OCI-LY1 (cell line): ENCODE results near the gene MAP3K4.

Experiments used
- H2AFZ ChIP-seq: fragments of 200-600 bp; sonication (generic), shearing (Covaris generic); 2 replicates; pipeline ENCODE4 v1.6.0; 2014; ENCODE audit warnings: antibody characterized with exemption, mild to moderate bottlenecking, low read length
- H3F3A ChIP-seq: fragments of 200-600 bp; sonication (generic), shearing (Covaris generic); 2 replicates; pipeline ENCODE4 v1.6.0; 2014; ENCODE audit warnings: mild to moderate bottlenecking, antibody characterized with exemption, low read length, moderate library complexity; ENCODE audit not compliant: insufficient read depth
- H3K27ac ChIP-seq: fragments of 200-600 bp; sonication (generic); 2 replicates; pipeline ENCODE4 v1.5.1; 2014; ENCODE audit warnings: low read length, mixed run types, mild to moderate bottlenecking, low read depth; ENCODE audit not compliant: poor library complexity, severe bottlenecking
- H3K27me3 ChIP-seq: fragments of 200-600 bp; sonication (generic); 2 replicates; pipeline ENCODE4 v1.6.0; 2014; ENCODE audit warnings: antibody characterized with exemption, mild to moderate bottlenecking, low read length, moderate library complexity; ENCODE audit not compliant: insufficient read depth
- H3K36me3 ChIP-seq: fragments of 200-600 bp; sonication (generic); 2 replicates; pipeline ENCODE4 v1.6.1; 2014; ENCODE audit warnings: mild to moderate bottlenecking, antibody characterized with exemption, low read length, moderate library complexity, mixed read lengths; ENCODE audit not compliant: insufficient read depth
- H3K4me1 ChIP-seq: fragments of 200-600 bp; sonication (generic); 2 replicates; pipeline ENCODE4 v1.5.1; 2014; ENCODE audit warnings: mild to moderate bottlenecking, low read length, moderate library complexity; ENCODE audit not compliant: insufficient read depth, severe bottlenecking
- H3K4me2 ChIP-seq: fragments of 200-600 bp; sonication (generic), shearing (Covaris generic); 2 replicates; pipeline ENCODE4 v1.6.1; 2014; ENCODE audit warnings: low read length
- H3K4me3 ChIP-seq: fragments of 200-600 bp; sonication (generic); 2 replicates; pipeline ENCODE4 v1.5.1; 2014; ENCODE audit warnings: low read length, low read depth, mild to moderate bottlenecking, mixed read lengths; ENCODE audit not compliant: poor library complexity, severe bottlenecking
- H3K79me2 ChIP-seq: fragments of 200-600 bp; shearing (Covaris generic); 2 replicates; pipeline ENCODE4 v1.6.1; 2016; ENCODE audit warnings: mixed run types, low read length, mixed read lengths; ENCODE audit not compliant: insufficient read depth
- H3K9ac ChIP-seq: fragments of 200-600 bp; sonication (generic), shearing (Covaris generic); 2 replicates; pipeline ENCODE4 v1.6.1; 2014; ENCODE audit warnings: mild to moderate bottlenecking, low read length, mixed read lengths
- H3K9me2 ChIP-seq: fragments of 200-600 bp; sonication (generic), shearing (Covaris generic); 2 replicates; pipeline ENCODE4 v1.6.1; 2014; ENCODE audit warnings: low read depth, mild to moderate bottlenecking, low read length, mixed read lengths
- H3K9me3 ChIP-seq: fragments of 200-600 bp; shearing (Covaris generic); 2 replicates; pipeline ENCODE4 v1.6.1; 2014; ENCODE audit warnings: low read length, mixed read lengths
- H4K20me1 ChIP-seq: fragments of 200-600 bp; sonication (generic), shearing (Covaris generic); 2 replicates; pipeline ENCODE4 v1.6.0; 2016; ENCODE audit warnings: mild to moderate bottlenecking, low read length; ENCODE audit not compliant: insufficient read depth
- EZH2 ChIP-seq: fragments of 200-600 bp; sonication (generic), shearing (Covaris generic); IDR thresholded peaks from 2 replicates; pipeline ENCODE4 v1.8.0; 2017; ENCODE audit warnings: borderline replicate concordance, mixed run types, mild to moderate bottlenecking, antibody characterized with exemption, low read length, moderate library complexity, mixed read lengths
- TF ChIP-seq, protein P1 (sequence below): fragments of 200-600 bp; sonication (generic), shearing (Covaris generic); IDR thresholded peaks from 2 replicates; pipeline ENCODE4 v1.5.1; 2017; ENCODE audit warnings: mild to moderate bottlenecking, antibody characterized with exemption, low read length, moderate library complexity, mixed read lengths

MAP3K4 gene

DNA sequence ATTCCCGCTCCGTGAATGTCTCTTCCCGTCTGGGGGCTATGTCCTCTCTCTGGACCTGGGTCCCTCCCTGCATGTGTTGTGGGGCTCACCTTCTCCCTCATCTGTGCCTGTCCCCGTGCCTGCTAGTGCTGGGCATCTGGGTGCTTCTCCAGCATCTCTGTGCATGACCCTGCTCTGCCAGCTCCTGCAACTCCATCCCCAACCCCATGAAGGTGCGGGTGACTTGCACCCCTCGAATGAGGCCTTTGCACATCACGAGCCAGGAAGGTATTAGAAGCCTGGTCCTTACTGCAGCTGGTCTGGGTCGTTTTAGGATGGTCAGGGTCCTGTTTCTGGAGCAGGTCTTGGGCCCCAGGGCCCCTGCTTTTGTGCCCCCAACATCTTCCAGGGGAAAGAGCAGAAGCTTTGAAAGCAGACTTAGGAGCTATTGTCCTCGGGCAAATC, 172.6 kb downstream of the MAP3K4 start:
- H2AFZ ChIP-seq = no peak overlapping the region
- H3K4me1 ChIP-seq = peaks cover 3% of the 10 kb centered on the region
- no peak for TF ChIP-seq EZH2
- TF ChIP-seq, protein P1, sequence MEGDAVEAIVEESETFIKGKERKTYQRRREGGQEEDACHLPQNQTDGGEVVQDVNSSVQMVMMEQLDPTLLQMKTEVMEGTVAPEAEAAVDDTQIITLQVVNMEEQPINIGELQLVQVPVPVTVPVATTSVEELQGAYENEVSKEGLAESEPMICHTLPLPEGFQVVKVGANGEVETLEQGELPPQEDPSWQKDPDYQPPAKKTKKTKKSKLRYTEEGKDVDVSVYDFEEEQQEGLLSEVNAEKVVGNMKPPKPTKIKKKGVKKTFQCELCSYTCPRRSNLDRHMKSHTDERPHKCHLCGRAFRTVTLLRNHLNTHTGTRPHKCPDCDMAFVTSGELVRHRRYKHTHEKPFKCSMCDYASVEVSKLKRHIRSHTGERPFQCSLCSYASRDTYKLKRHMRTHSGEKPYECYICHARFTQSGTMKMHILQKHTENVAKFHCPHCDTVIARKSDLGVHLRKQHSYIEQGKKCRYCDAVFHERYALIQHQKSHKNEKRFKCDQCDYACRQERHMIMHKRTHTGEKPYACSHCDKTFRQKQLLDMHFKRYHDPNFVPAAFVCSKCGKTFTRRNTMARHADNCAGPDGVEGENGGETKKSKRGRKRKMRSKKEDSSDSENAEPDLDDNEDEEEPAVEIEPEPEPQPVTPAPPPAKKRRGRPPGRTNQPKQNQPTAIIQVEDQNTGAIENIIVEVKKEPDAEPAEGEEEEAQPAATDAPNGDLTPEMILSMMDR = no peak
- no peaks in the 10 kb centered on the region for H3K9me3 ChIP-seq
- no peaks in the 10 kb centered on the region for H3K9me2 ChIP-seq
- no peak overlapping the region for H3K4me3 ChIP-seq
- no peak overlapping the region for H3K4me2 ChIP-seq
- H4K20me1 ChIP-seq = no peaks in the 10 kb centered on the region
- H3K79me2 ChIP-seq = no peaks in the 10 kb centered on the region
- H3K27ac ChIP-seq = no peak overlapping the region
- H3F3A ChIP-seq = no peaks in the 10 kb centered on the region
- no peaks in the 10 kb centered on the region for H3K36me3 ChIP-seq
- H3K9ac ChIP-seq = no peak overlapping the region
- peaks cover 6% of the 10 kb centered on the region; the same call in 1 of the 2 replicates for H3K27me3 ChIP-seq

DNA sequence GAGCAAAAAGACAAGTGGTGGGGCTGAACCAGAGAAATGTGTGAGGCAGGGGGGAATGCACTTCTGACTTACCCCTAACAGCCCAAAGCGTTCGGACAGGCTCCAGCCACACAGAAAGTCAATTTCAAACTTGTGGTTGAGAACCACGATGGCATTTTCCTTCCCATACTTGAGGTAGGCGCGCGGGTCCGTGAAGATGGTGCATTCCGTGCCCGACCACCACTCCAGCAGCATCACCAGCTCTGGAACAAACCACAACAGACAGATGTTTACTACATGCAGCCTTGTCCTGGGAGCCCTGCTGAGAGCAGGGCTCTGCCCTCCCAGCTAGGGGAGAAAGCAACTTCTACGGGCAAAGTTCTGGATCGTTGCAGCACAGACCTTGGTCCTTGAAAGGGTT, 174.6 kb downstream of the MAP3K4 start:
- Histone ChIP-seq H3K36me3 (no peaks in the 10 kb centered on the region), H3K4me1 (peaks cover 23% of the 10 kb centered on the region), H2AFZ (no peak overlapping the region), H3F3A (no peaks in the 10 kb centered on the region), H3K79me2 (no peaks in the 10 kb centered on the region), H3K9me2 (no peaks in the 10 kb centered on the region), H4K20me1 (no peaks in the 10 kb centered on the region), H3K9ac (no peak overlapping the region), H3K4me2 (no peak overlapping the region), H3K27ac (no peak overlapping the region), H3K4me3 (no peak overlapping the region), H3K27me3 (peaks cover 6% of the 10 kb centered on the region; the same call in 1 of the 2 replicates), H3K9me3 (no peaks in the 10 kb centered on the region)
- TF ChIP-seq, protein P1 = no peak
- no peak for TF ChIP-seq EZH2

DNA sequence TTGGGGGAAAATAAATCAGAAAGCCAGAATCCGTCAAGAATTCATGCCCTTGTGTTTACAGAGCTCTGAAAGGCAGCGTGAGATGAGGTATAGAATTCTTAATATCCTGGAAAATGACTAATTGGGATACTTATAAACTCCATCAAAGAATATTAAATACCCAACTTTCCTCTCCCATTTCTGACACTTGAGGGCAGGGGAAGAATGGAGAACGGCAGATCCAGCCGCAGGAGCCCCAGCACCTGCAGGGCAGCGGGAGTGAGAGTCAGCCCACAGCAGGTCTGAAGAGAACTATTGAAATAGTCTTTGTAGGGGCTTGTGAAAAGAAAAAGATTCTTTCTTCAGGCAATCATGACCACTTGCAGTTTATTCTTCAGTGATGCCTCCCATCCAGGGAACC, 175.1 kb downstream of the MAP3K4 start:
- no peak overlapping the region for H3K4me3 ChIP-seq
- no peaks in the 10 kb centered on the region for H3K36me3 ChIP-seq
- H3K27ac ChIP-seq = no peak overlapping the region
- no peaks in the 10 kb centered on the region for H3K9me2 ChIP-seq
- no peak overlapping the region for H3K9ac ChIP-seq
- H3F3A ChIP-seq = no peaks in the 10 kb centered on the region
- H3K4me1 ChIP-seq = peaks cover 24% of the 10 kb centered on the region
- no peak overlapping the region for H2AFZ ChIP-seq
- no peaks in the 10 kb centered on the region for H4K20me1 ChIP-seq
- H3K9me3 ChIP-seq = no peaks in the 10 kb centered on the region
- no peak overlapping the region for H3K4me2 ChIP-seq
- H3K79me2 ChIP-seq = no peaks in the 10 kb centered on the region
- TF ChIP-seq EZH2 = no peak
- TF ChIP-seq, protein P1 = no peak
- peaks cover 6% of the 10 kb centered on the region; the same call in 1 of the 2 replicates for H3K27me3 ChIP-seq
